Activated CD8-positive, alpha-beta memory T cell treated with anti-CD3 and anti-CD28 coated beads, Interleukin-2, amount 50 U/mL, for 1 hour (primary cell): ENCODE data around the gene ZSCAN30.
A peak's percentile ranks its signal among the peaks of the same experiment; 100 is the strongest.
"Not testable (repeated sequence)": the region's sequence is repeated elsewhere in the genome, so short reads cannot be mapped to it uniquely, and the experiment has no call there.

Experiments used
- DNase-seq: peaks from one replicate; pipeline ENCODE4 v3.0.0-alpha.2; 2020; ENCODE audit errors: extremely low read depth

ZSCAN30 gene

GRCh38 chr18:35236571-35237363, 53.3 kb downstream of the ZSCAN30 start:
- no peak for DNase-seq

GRCh38 chr18:35231052-35231451, 59.0 kb downstream of the ZSCAN30 start:
- DNase-seq = peak; percentile 59

GRCh38 chr18:35227254-35227653, 62.8 kb downstream of the ZSCAN30 start:
- DNase-seq = no peak

- no peak for DNase-seq
These were observed 66.2 kb downstream of the ZSCAN30 start for GRCh38 chr18:35223797-35224196.

- DNase-seq = no peak
These were observed 69.6 kb downstream of the ZSCAN30 start for GRCh38 chr18:35220424-35220823.

- DNase-seq = not testable (repeated sequence)
These were observed 70.7 kb downstream of the ZSCAN30 start for GRCh38 chr18:35219331-35219730.

- not testable (repeated sequence) for DNase-seq
These were observed 73.4 kb downstream of the ZSCAN30 start for GRCh38 chr18:35216611-35217010.

- DNase-seq = no peak
These were observed 75.0 kb downstream of the ZSCAN30 start for GRCh38 chr18:35215026-35215425.

- DNase-seq = not testable (repeated sequence)
These were observed 84.1 kb downstream of the ZSCAN30 start for GRCh38 chr18:35205746-35206458.

- no peak for DNase-seq
These were observed 84.8 kb downstream of the ZSCAN30 start for GRCh38 chr18:35205199-35205712.

- DNase-seq = no peak
These were observed 87.0 kb downstream of the ZSCAN30 start for GRCh38 chr18:35203067-35203466.

- no peak for DNase-seq
These were observed 88.6 kb downstream of the ZSCAN30 start for GRCh38 chr18:35201256-35201931.
